ENCODE results near the gene CDH13. TPM values are rescaled to one million over a fixed set of nuclear protein-coding genes. Genes with fewer than 3 reads are reported as not detected.

CDH13 gene
- total RNA-seq, 1 experiment from 2014 or later: 66.0 TPM

DNA sequence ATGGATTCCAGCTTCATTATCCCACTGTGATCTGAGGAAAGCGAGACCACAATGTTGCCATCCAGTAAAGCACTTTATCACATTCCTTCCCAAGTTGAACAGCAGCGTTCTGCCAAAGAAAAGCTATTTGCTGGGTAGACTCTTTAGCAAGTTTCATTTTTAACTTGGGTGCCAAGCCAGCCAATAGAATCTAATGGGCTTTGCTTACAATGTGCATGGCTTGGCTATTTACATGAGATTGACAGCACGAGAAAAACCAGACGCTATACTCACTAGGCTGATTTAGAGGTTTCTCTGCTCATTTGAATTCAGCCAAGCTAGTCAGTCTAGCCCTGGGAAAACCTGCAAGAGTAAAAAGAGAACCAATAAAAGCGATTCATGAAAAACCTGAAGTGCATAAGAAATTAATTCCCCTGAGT is 108.9 kb downstream of the CDH13 start:
- DNase-seq (ENCODE audit: low read depth): no peak

GRCh38 chr16:82736224-82736623 is 109.5 kb downstream of the CDH13 start:
- no peak for DNase-seq (ENCODE audit: low read depth)

DNA sequence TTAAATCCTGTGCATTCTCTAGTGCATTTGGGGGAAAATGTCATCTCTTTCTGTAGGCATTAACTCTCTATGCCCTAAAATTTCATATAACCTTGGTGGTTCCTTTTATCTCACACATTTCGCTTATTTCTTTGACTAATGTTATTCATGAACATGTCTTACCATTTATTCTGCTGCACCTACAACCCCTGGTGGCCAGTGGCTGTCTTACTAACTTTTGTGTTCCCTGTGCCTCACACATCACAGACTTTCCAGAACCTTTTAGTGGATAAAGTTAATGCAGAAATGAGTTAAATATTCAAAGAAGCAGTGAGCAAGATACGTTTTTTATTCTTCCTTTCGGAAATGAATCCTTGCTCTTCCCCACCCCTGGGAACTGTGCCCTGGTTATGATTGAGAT is 111.9 kb downstream of the CDH13 start:
- DNase-seq (ENCODE audit: low read depth): no peak

- DNase-seq (ENCODE audit: low read depth): peak; percentile 63
Measured at GRCh38 chr16:82741073-82741615, 114.4 kb downstream of the CDH13 start.

GRCh38 chr16:82744958-82745357 is 118.2 kb downstream of the CDH13 start:
- DNase-seq (ENCODE audit: low read depth): no peak

DNA sequence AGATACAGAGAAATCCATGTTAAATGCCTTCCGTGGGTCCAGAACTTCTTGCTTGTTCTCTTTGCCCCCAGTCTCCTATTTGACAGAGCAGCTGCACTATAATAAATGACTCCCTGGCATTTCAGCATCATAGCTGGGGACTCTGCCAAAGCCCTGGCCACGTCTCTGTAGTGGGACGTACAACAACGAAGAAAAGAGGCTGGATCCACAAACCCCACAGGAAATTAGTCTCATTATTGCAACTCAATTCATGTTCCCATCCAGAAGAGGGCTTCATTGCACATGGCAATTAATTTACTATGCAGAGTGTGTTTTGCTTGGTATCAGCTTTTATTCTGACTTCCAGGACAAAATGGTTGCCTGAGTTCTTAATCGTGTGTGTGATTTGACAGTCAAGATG is 121.3 kb downstream of the CDH13 start:
- DNase-seq (ENCODE audit: low read depth): peak; percentile 31

DNA sequence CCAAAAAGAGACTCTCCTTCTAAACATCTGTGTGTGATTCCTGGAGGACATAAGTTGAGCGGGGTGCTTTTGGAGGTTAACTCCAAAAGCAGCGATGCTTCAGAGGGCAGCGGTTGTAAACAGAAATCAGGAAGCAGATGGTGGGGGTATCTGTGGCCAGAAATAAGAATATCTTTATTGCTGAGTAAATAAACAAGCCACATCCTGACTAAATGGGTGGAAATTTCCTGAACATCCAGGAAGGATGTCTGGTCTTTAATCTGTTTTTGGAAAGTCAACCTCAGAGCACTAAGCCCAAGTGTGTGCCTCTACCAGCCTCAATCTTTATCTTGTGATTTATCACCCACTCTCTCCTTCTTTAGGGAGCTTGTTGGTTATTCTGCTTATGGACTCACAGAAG is 123.3 kb downstream of the CDH13 start:
- DNase-seq (ENCODE audit: low read depth): no peak

DNA sequence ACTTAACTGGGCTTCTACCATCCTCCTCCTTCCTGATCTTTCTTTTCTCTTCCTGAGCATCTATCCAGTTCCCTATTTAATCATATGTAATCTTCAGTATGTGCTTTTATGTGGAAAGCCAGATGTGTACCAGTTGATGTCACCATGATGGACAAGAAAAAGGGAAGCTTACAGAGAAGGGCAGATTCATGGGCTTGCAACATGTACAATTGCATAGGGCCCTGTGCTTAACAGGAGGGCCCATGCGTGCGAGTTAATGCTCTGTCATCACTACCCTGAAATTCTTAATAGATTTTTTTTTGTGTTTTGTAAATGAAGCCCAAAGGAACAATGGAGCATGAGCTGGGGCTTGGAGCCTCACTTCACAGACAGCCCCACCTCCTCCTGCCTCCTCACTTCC is 124.3 kb downstream of the CDH13 start:
- DNase-seq (ENCODE audit: low read depth): no peak

- no peak for DNase-seq (ENCODE audit: low read depth)
Measured at GRCh38 chr16:82752172-82752571, 125.4 kb downstream of the CDH13 start.

DNA sequence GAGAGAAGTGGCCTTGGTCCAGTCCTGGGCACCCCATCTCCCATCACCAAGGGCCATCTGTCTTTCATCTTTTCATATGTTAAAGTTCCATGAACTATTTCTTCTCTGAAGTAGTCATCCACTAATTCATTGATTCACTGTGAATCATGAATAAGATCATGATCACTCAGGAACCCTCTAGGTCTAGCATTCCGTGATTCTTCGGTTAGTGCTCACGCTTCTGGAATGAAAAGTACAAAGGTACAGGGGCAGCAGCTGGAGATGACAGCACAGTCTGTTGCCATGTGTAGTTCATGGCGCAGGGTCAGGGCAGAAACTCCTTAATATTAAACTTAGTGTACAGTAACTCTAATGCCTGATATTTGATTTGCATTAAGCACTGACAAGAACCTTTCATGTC is 127.1 kb downstream of the CDH13 start:
- peak; percentile 28 for DNase-seq (ENCODE audit: low read depth)

GRCh38 chr16:82754716-82755513 is 128.1 kb downstream of the CDH13 start:
- no peak for DNase-seq (ENCODE audit: low read depth)

GRCh38 chr16:82755570-82756282 is 129.0 kb downstream of the CDH13 start:
- no peak for DNase-seq (ENCODE audit: low read depth)

DNA sequence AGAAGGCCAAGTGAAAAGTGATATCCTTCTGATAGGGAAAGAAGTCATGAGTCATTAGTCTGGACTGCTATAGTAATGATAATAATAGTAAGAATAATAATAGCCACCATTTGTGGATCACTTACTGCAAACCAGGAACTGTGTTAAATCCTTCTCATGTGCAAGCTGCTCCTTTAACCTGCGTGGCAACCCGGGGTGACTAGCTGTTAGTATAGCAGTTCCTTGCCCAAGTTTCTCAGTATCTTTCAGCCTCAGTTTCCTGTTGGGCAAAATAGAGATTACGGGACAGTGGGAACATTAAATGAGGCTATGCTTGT is 129.5 kb downstream of the CDH13 start:
- DNase-seq (ENCODE audit: low read depth): peak; percentile 58

DNA sequence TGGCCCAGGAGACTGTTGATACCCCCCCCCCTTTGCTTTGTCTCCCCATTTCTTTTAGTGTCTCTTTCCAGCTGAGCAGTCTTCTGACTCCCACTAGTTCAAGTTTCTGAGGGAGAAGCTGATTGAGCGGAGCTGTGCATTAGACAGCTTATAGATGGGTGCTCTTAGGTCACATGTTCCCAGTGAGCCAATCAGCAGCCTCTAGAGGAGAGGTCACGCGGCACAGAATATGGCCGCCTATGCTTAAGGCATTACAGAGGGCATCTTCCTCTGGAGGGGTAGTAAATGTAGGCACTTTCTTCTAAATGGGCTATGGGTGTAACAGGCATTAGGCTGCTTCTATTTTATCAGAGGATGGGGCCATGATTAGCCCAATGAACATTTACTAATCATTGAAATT is 131.6 kb downstream of the CDH13 start:
- DNase-seq (ENCODE audit: low read depth): no peak

GRCh38 chr16:82758904-82759303 is 132.1 kb downstream of the CDH13 start:
- peak; percentile 39 for DNase-seq (ENCODE audit: low read depth)

GRCh38 chr16:82761236-82761635 is 134.5 kb downstream of the CDH13 start:
- DNase-seq (ENCODE audit: low read depth): peak; percentile 54

GRCh38 chr16:82761858-82762257 is 135.1 kb downstream of the CDH13 start:
- peak; percentile 56 for DNase-seq (ENCODE audit: low read depth)

DNA sequence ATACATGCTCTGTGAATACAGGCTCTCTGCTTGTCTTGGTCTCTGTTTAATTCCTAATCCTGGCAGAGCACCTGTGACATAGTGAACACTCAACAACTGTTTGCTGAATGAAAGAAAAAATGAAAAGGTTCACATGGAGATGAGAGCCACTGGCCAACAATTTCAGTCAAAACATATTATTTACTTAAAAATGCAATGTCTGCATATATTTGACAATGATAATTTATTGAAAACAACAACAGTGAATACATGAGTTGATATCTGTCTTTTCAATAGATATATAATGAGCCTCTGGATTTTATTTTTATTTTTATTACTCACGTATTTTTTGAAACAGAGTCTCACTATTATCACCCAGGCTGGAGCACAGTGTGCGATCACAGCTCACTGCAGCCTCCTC is 136.6 kb downstream of the CDH13 start:
- DNase-seq (ENCODE audit: low read depth): no peak

- DNase-seq (ENCODE audit: low read depth): no peak
Measured at GRCh38 chr16:82767198-82767597, 140.4 kb downstream of the CDH13 start.

GRCh38 chr16:82767808-82768207 is 141.0 kb downstream of the CDH13 start:
- no peak for DNase-seq (ENCODE audit: low read depth)

DNA sequence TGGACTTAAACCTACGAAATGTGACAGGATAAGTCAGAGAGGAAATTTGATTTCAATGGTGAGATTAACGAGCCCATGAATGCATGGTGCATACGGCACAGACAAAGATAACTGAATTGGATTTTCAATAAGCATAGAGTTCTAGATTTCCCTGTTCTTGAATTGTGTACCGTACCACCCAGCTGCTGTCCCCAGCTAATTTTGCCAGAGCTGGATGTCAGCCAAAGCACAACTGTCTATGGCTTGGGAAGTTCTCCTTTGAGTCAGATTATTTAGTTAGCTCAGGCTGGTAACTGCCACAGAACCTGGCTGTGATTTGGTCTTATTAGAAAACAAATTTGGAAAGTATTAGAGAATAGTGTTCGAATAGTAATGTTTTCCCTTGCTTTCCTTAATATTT is 143.1 kb downstream of the CDH13 start:
- DNase-seq (ENCODE audit: low read depth): no peak

DNA sequence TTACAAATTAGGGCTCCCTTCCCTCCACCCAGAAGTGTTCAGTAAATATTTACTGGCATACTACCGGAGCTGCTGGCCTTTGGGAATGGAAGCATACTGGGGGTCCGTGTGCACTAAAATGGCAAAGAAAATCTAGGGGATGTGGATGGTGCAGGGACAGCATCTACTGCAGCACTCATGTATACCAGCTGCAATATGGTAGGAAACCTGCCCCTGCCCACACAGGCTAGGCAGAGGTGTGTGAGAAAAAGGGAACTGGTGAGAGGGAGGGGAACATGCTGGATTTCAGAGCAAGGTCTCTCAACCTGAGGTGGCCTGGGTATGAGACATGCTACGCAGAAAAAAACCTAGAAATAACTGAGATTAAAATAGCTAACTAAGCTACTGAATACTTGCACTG is 145.4 kb downstream of the CDH13 start:
- no peak for DNase-seq (ENCODE audit: low read depth)

DNA sequence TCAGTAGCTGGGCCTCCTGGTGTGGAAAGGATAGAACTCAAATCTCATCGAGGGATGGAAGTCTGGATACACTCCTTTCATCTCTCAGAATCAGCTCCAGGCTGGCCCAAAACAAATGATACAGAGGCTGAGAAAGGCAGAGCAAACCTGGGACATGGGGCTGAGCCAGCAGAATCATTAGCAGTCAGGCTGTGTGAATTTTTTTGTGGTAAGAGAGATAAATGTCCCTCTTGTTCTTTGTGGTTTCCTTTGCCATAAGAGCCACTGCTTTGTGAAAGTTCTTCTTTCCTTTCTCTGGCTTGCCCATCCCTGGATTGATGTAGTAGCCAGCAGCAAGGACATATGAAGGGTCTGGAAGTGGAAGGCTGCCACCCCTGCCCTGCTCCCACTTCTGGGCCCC is 146.2 kb downstream of the CDH13 start:
- peak; percentile 81 for DNase-seq (ENCODE audit: low read depth)

Measured in HT1080 (cell line).